PC-9 (cell line): Measurements from ENCODE around the gene NAA10.

Source experiments
- CTCF ChIP-seq: fragments of 200-600 bp; sonication (generic); conservative IDR thresholded peaks from 2 replicates; pipeline ENCODE4 v1.6.1; 2017; ENCODE audit warnings: mixed run types, antibody characterized with exemption, mild to moderate bottlenecking, moderate library complexity
- EZH2 ChIP-seq: fragments of 200-600 bp; sonication (generic); IDR thresholded peaks from 2 replicates; pipeline ENCODE4 v1.8.0; 2017; ENCODE audit warnings: antibody characterized with exemption, low read depth

GRCh38 chrX:153966283-153966688 is 31.4 kb upstream of the NAA10 start:
- TF ChIP-seq CTCF (no peak), EZH2 (no peak)
